ENCODE data around the gene RAB30.

DNA sequence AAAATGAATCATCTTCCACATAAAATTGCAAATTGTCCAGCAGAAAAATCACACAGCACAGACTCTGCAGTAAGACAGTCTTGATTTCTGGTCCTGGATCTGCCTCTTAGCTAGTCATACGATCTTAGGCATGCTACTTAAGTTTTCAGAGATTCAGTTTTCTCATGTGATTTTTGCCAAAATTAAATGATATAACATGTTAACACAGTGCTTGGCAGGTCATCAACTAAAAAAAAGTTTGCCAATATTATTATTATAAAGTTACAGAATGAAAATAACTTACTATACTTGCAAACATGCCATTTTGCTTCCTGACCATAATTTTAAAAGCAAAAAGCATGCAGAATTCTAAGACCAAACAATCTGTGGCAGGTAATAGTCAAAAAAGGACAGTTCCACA lies 15.1 kb downstream of the RAB30 start:
- no peak for TF ChIP-seq ZFP3 (tag by site-specific recombination; IDR thresholded peaks at IDR 0.05; ENCODE audit: low read depth)
- TF ChIP-seq, protein P1, sequence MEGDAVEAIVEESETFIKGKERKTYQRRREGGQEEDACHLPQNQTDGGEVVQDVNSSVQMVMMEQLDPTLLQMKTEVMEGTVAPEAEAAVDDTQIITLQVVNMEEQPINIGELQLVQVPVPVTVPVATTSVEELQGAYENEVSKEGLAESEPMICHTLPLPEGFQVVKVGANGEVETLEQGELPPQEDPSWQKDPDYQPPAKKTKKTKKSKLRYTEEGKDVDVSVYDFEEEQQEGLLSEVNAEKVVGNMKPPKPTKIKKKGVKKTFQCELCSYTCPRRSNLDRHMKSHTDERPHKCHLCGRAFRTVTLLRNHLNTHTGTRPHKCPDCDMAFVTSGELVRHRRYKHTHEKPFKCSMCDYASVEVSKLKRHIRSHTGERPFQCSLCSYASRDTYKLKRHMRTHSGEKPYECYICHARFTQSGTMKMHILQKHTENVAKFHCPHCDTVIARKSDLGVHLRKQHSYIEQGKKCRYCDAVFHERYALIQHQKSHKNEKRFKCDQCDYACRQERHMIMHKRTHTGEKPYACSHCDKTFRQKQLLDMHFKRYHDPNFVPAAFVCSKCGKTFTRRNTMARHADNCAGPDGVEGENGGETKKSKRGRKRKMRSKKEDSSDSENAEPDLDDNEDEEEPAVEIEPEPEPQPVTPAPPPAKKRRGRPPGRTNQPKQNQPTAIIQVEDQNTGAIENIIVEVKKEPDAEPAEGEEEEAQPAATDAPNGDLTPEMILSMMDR (tag by site-specific recombination; IDR thresholded peaks at IDR 0.05) = no peak
- TF ChIP-seq, protein P2, sequence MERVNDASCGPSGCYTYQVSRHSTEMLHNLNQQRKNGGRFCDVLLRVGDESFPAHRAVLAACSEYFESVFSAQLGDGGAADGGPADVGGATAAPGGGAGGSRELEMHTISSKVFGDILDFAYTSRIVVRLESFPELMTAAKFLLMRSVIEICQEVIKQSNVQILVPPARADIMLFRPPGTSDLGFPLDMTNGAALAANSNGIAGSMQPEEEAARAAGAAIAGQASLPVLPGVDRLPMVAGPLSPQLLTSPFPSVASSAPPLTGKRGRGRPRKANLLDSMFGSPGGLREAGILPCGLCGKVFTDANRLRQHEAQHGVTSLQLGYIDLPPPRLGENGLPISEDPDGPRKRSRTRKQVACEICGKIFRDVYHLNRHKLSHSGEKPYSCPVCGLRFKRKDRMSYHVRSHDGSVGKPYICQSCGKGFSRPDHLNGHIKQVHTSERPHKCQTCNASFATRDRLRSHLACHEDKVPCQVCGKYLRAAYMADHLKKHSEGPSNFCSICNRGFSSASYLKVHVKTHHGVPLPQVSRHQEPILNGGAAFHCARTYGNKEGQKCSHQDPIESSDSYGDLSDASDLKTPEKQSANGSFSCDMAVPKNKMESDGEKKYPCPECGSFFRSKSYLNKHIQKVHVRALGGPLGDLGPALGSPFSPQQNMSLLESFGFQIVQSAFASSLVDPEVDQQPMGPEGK (tag by site-specific recombination; IDR thresholded peaks at IDR 0.05) = no peak
- no peak for TF ChIP-seq PRDM4 (tag by site-specific recombination; IDR thresholded peaks at IDR 0.05)
- TF ChIP-seq ZNF274 (IDR thresholded peaks at IDR 0.05; ENCODE audit: low read length) = no peak
- no peak for TF ChIP-seq ZNF274 (tag by site-specific recombination; IDR thresholded peaks at IDR 0.05; ENCODE audit: borderline replicate concordance)
- no peak for TF ChIP-seq ZNF791 (tag by site-specific recombination; IDR thresholded peaks at IDR 0.05)
- TF ChIP-seq ZBTB1 (tag by site-specific recombination; IDR thresholded peaks at IDR 0.05) = no peak
